HepG2 (cell line): ENCODE data around the gene ACTN4. TPM values are rescaled to one million over a fixed set of nuclear protein-coding genes. Genes with fewer than 3 reads are reported as not detected.
A peak's percentile ranks its signal among the peaks of the same experiment; 100 is the strongest.

Experiments used
- ATAC-seq: fragments of 200-7000 bp; cut with Tn5 transposase; 3 replicates; pipeline ENCODE4 v1.9.1; 2020; ENCODE audit warnings: mild to moderate bottlenecking, moderate library complexity
- BruUV-seq: library from RNA; stranded (reverse); fragments of 400-500 nt; replicated peaks from 2 replicates; lab custom pipeline; 2021; lab: Mats Ljungman, UMichigan
- CTCF ChIA-PET: fragments of 300-600 bp; formaldehyde crosslinking; extraction: SDS; loops from one replicate; lab custom pipeline; 2021; ENCODE audit warnings: low total read pairs, inconsistent platforms, low intra/inter-chr PET ratio; lab: Yijun Ruan, JAX
- POLR2A ChIA-PET: fragments of 350-600 bp; sonication (Branson Sonifier 250); formaldehyde crosslinking; loops from one replicate; lab custom pipeline; 2020; ENCODE audit warnings: antibody characterized with exemption, inconsistent platforms; lab: Yijun Ruan, JAX
- DNase-seq: peaks from one replicate; pipeline ENCODE4 v3.0.0-alpha.2; 2015; ENCODE audit warnings: low spot score
- FAIRE-seq: peaks from 3 replicates; lab custom pipeline; 2011; peaks lifted over from hg19 to GRCh38; lab: Jason Lieb, UNC
- H2AFZ ChIP-seq: one replicate; pipeline ENCODE4 v1.6.1; 2011; ENCODE audit warnings: low read length, inconsistent platforms
- H3K27ac ChIP-seq: fragments of 300-600 bp; 3 replicates; pipeline ENCODE4 v1.8.0; 2011; ENCODE audit warnings: mixed run types, mild to moderate bottlenecking, mixed read lengths, low read length, inconsistent platforms; ENCODE audit not compliant: insufficient read depth; ENCODE audit errors: extremely low read length
- H3K27me3 ChIP-seq, 2 experiments: fragments of 200-600 bp in 1 of 2; 2 replicates in 1 of 2; 3 replicates in 1 of 2; pipeline versions ENCODE4 v1.6.0 to v1.8.0; 2011; ENCODE audit warnings: low read length in 2 of 2, mild to moderate bottlenecking in 2 of 2, moderate library complexity in 2 of 2, inconsistent platforms in 1 of 2; ENCODE audit not compliant: insufficient read depth in 2 of 2, control insufficient read depth in 1 of 2
- H3K36me3 ChIP-seq, 2 experiments: fragments of 200-600 bp in 1 of 2; replicated peaks in 1 of 2; 2 replicates in 1 of 2; 3 replicates in 1 of 2; pipeline versions ENCODE4 v1.5.1 to v1.8.0; 2011; ENCODE audit warnings: low read length in 2 of 2, inconsistent platforms in 1 of 2; ENCODE audit not compliant: insufficient read depth in 2 of 2, control insufficient read depth in 1 of 2
- H3K4me1 ChIP-seq: 2 replicates; pipeline ENCODE4 v1.5.1; 2012; ENCODE audit warnings: low read length, inconsistent platforms; ENCODE audit not compliant: insufficient read depth
- H3K4me2 ChIP-seq: 2 replicates; pipeline ENCODE4 v1.6.0; 2011; ENCODE audit warnings: low read depth, low read length, inconsistent platforms
- H3K4me3 ChIP-seq, 3 experiments: fragments of 200-600 bp in 1 of 3; sonication (generic), shearing (Covaris generic) in 1 of 3; replicated peaks in 1 of 3; 2 replicates each; pipeline ENCODE4 v1.5.1; 2011 to 2016; ENCODE audit warnings: low read length in 3 of 3, inconsistent platforms in 2 of 3, low read depth in 2 of 3, mild to moderate bottlenecking in 2 of 3, control low read depth in 1 of 3, mixed read lengths in 1 of 3; ENCODE audit not compliant: insufficient read depth in 1 of 3
- H3K79me2 ChIP-seq: one replicate; pipeline ENCODE4 v1.6.1; 2011; ENCODE audit warnings: low read length, inconsistent platforms; ENCODE audit not compliant: insufficient read depth
- H3K9ac ChIP-seq: 2 replicates; pipeline ENCODE4 v1.6.0; 2011; ENCODE audit warnings: mild to moderate bottlenecking, low read depth, low read length, inconsistent platforms; ENCODE audit not compliant: insufficient read depth
- H3K9me3 ChIP-seq: 2 replicates; pipeline ENCODE4 v1.5.1; 2012; ENCODE audit warnings: mild to moderate bottlenecking, low read length
- H4K20me1 ChIP-seq: 2 replicates; pipeline ENCODE4 v1.6.0; 2011; ENCODE audit warnings: inconsistent platforms, mild to moderate bottlenecking, low read length, moderate library complexity; ENCODE audit not compliant: insufficient read depth
- CREBL2 ChIP-seq: sonication (generic); formaldehyde crosslinking; IDR thresholded peaks from 2 replicates; pipeline ENCODE4 v1.8.1; 2023; ENCODE audit warnings: missing genetic modification reagents, mild to moderate bottlenecking, borderline replicate concordance
- FOXM1 ChIP-seq: sonication (generic); formaldehyde crosslinking; IDR thresholded peaks from 2 replicates; pipeline ENCODE4 v1.5.0; 2020; ENCODE audit warnings: missing genetic modification reagents
- KAT2B ChIP-seq: fragments of 150-350 bp; IDR thresholded peaks from 2 replicates; pipeline ENCODE4 v1.6.1; 2014; ENCODE audit warnings: low read depth, low read length, borderline replicate concordance
- KMT2B ChIP-seq: IDR thresholded peaks from 2 replicates; pipeline ENCODE4 v1.6.1; 2016; ENCODE audit warnings: missing genetic modification reagents, missing compliant biosample characterization
- MLX ChIP-seq: IDR thresholded peaks from 2 replicates; pipeline ENCODE4 v1.6.1; 2016
- POLR2A ChIP-seq, 2 experiments: IDR thresholded peaks; 2 replicates each; pipeline ENCODE4 v1.6.1; 2011; ENCODE audit warnings: low read depth in 2 of 2, low read length in 2 of 2, mild to moderate bottlenecking in 1 of 2, moderate library complexity in 1 of 2; ENCODE audit not compliant: insufficient read depth in 1 of 2
- REST ChIP-seq, 2 experiments: IDR thresholded peaks; 2 replicates each; pipeline ENCODE4 v1.6.1; 2011 to 2012; ENCODE audit warnings: low read length in 2 of 2, borderline replicate concordance in 1 of 2, low read depth in 1 of 2, mild to moderate bottlenecking in 1 of 2, moderate library complexity in 1 of 2
- SP140L ChIP-seq: sonication (generic); formaldehyde crosslinking; IDR thresholded peaks from 2 replicates; pipeline ENCODE4 v1.4.0; 2020; ENCODE audit warnings: missing genetic modification reagents, borderline replicate concordance
- TFE3 ChIP-seq: IDR thresholded peaks from 2 replicates; pipeline ENCODE4 v1.6.1; 2016
- THRA ChIP-seq: sonication (generic); formaldehyde crosslinking; IDR thresholded peaks from 2 replicates; pipeline ENCODE4 v1.4.0; 2020; ENCODE audit warnings: missing genetic modification reagents, borderline replicate concordance
- ZNF296 ChIP-seq: sonication (generic); formaldehyde crosslinking; conservative IDR thresholded peaks from 2 replicates; pipeline ENCODE4 v1.5.0; 2020; ENCODE audit warnings: mild to moderate bottlenecking, missing genetic modification reagents
- ZNF350 ChIP-seq: sonication (generic); formaldehyde crosslinking; IDR thresholded peaks from 2 replicates; pipeline ENCODE4 v1.4.0; 2020; ENCODE audit warnings: mild to moderate bottlenecking, low read depth, missing genetic modification reagents, borderline replicate concordance
- ZNF432 ChIP-seq: sonication (generic); formaldehyde crosslinking; IDR thresholded peaks from 2 replicates; pipeline ENCODE4 v1.5.0; 2020; ENCODE audit warnings: missing genetic modification reagents, mild to moderate bottlenecking, borderline replicate concordance
- ZNF552 ChIP-seq: sonication (generic); formaldehyde crosslinking; IDR thresholded peaks from 2 replicates; pipeline ENCODE4 v1.9.0; 2022; ENCODE audit warnings: missing genetic modification reagents, mild to moderate bottlenecking, borderline replicate concordance
- WGBS: methylation state at CpG from one replicate; pipeline ENCODE4 v1.1.6; 2017; ENCODE audit warnings: low lambda C conversion rate; 5-methylcytosine and 5-hydroxymethylcytosine counted together
- in situ Hi-C: cut with HindIII; loops from 2 replicates; pipeline ENCODE4 v1.10.0; 2017; ENCODE audit warnings: low pct_unique_long_range_greater_than_20kb; ENCODE audit not compliant: extremely low pct_ligation_motif_present
- intact Hi-C: fragments of 100-400 bp; cut with micrococcal nuclease; formaldehyde crosslinking; loops from one replicate; pipeline ENCODE4 v1.10.0; 2022; ENCODE audit not compliant: unreplicated experiment
- polyA plus RNA-seq, 8 experiments: library from polyadenylated mRNA; depleted of rRNA in 3 of 8; stranded (reverse) in 7 of 8; unstranded in 1 of 8; fragments of >200 nt; fragmentation: Illumina TruSeq in 4 of 8; extraction: Trizol in 4 of 8; gene quantifications; 2 replicates each; pipeline versions ENCODE4 v1.2.1 to v1.2.3, GENCODE V29; 2011 to 2016; ENCODE audit warnings: low read depth in 4 of 8, missing spikeins in 1 of 8, mixed read lengths in 1 of 8; ENCODE audit not compliant: insufficient read depth in 1 of 8
- total RNA-seq, 5 experiments: library from RNA; depleted of rRNA; stranded (reverse); fragments of >200 nt; fragmentation: Illumina TruSeq; extraction: Trizol; gene quantifications; 2 replicates each; pipeline ENCODE4 v1.2.3, GENCODE V29; 2016; ENCODE audit warnings: low read depth in 1 of 5

The ACTN4 gene
- total and polyA plus RNA-seq, 2 of the 13 experiments (the other 11 are each of a cell fraction or from before 2014, with no cell fraction given) = 171 to 192 TPM

- Histone ChIP-seq H3K4me1 (peaks cover 98% of the 10 kb centered on the region), H3K79me2 (peaks cover 96% of the 10 kb centered on the region), H3K27ac (peak overlapping the region; percentile 69), H3K4me3 (no peak overlapping the region; a peak in 1 of 6 replicates), H3K9me3 (no peaks in the 10 kb centered on the region), H2AFZ (no peak overlapping the region), H3K36me3 (peaks cover 16 to 55% of the 10 kb centered on the region in 2 experiments), H3K9ac (peak overlapping the region; percentile 44), H3K4me2 (peak overlapping the region; percentile 65), H3K27me3 (no peaks in the 10 kb centered on the region), H4K20me1 (peaks cover 83% of the 10 kb centered on the region)
- intact Hi-C loops (loop anchor here (2.0 to 10.0 kb wide), 3 partner anchors 16 to 274 kb away; partner anchors contain the start of genes ECH1, MRPS12 and SARS2), in situ Hi-C loops (loop anchor here (5.0 kb wide), 1 partner anchor 44 kb away; no protein-coding TSS in a partner anchor)
- FAIRE-seq (peak; percentile 92), ATAC-seq (peak; percentile 80), DNase-seq (peak; percentile 95)
- BruUV-seq = no TSS peak
- ChIA-PET POLR2A (interaction anchor here (0.9 to 4.4 kb wide), 11 partner anchors 10 to 191 kb away, joined by 3 to 59 read pairs (median 4); partner anchors contain the start of genes ACTN4 and EIF3K), CTCF (no interaction called here)
- 25% methylated on average over 14 of the region's 15 CpGs for WGBS
- TF ChIP-seq FOXM1 = no peak
- no peak; the same call in 1 of the 2 replicates for TF ChIP-seq KMT2B
- TF ChIP-seq REST (IDR thresholded peaks at IDR 0.05; ENCODE audit: borderline replicate concordance in 1 of 2, low read depth in 1 of 2, low read length in 2 of 2) = no peak
- no peak for TF ChIP-seq CREBL2 (CRISPR knock-in tag)
- no peak for TF ChIP-seq SP140L (CRISPR knock-in tag)
- TF ChIP-seq ZNF296 (CRISPR knock-in tag) = no peak
- TF ChIP-seq POLR2A (IDR thresholded peaks at IDR 0.05; ENCODE audit: insufficient read depth in 1 of 2, low read depth in 2 of 2, low read length in 2 of 2) = peak in 1 of 2 experiments; percentile 51; a peak in 2 of 4 replicates
- TF ChIP-seq THRA (CRISPR knock-in tag) = peak; percentile 57; the same call in 1 of the 2 replicates
- no peak for TF ChIP-seq ZNF350
- no peak for TF ChIP-seq ZNF432
- no peak for TF ChIP-seq KAT2B
- TF ChIP-seq ZNF552 (CRISPR knock-in tag) = no peak
- TF ChIP-seq TFE3 (CRISPR knock-in tag) = 0 out of 2 replicates have a peak, but pooled peaks have one; percentile 19
- no peak for TF ChIP-seq MLX (CRISPR knock-in tag)
These were observed 11.2 kb downstream of the ACTN4 start for GRCh38 chr19:38658462-38659306.
